Measurements from ENCODE around the gene RPP14. TPM values are rescaled to one million over a fixed set of nuclear protein-coding genes. Genes with fewer than 3 reads are reported as not detected.
"Not testable (repeated sequence)": the region's sequence is repeated elsewhere in the genome, so short reads cannot be mapped to it uniquely, and the experiment has no call there.

RPP14 gene
- total RNA-seq, 4 donors from 2014 or later: 9.1 to 16.0 (median 10.4) TPM

- H3K27me3 ChIP-seq: no peaks in the 10 kb centered on the region
- WGBS: 80% methylated on average over 5 of the region's 6 CpGs
- intact Hi-C loops (cut with DNase I): no loop called here
- no peak for TF ChIP-seq POLR2A (IDR thresholded peaks at IDR 0.05; ENCODE audit: low read depth)
- no peak for TF ChIP-seq CTCF (IDR thresholded peaks at IDR 0.05)
- no peak for TF ChIP-seq EP300 (IDR thresholded peaks at IDR 0.05)
- no peak for TF ChIP-seq POLR2AphosphoS5 (IDR thresholded peaks at IDR 0.05)
- no peaks in the 10 kb centered on the region for H3K9me3 ChIP-seq
- H3K36me3 ChIP-seq: peaks cover 12 to 44% (median 30%) of the 10 kb centered on the region in 4 donors
- no peak overlapping the region for H3K4me3 ChIP-seq
- H3K27ac ChIP-seq (replicated peaks in 1 of 4): no peak overlapping the region
- H3K4me1 ChIP-seq: no peaks in the 10 kb centered on the region
- DNase-seq (ENCODE audit: extremely low spot score): no peak
These were observed 45.3 kb upstream of the RPP14 start for GRCh38 chr3:58260733-58261132.

- H3K4me1 ChIP-seq: peaks cover 0 to 7% (median 2%) of the 10 kb centered on the region in 4 donors
- H3K9me3 ChIP-seq: no peaks in the 10 kb centered on the region
- intact Hi-C loops (cut with DNase I): no loop called here
- DNase-seq (ENCODE audit: extremely low spot score): no peak
- TF ChIP-seq POLR2AphosphoS5 (IDR thresholded peaks at IDR 0.05) (no peak), POLR2A (IDR thresholded peaks at IDR 0.05; ENCODE audit: low read depth) (no peak), CTCF (IDR thresholded peaks at IDR 0.05) (no peak), EP300 (IDR thresholded peaks at IDR 0.05) (no peak)
- peaks cover 12 to 36% (median 27%) of the 10 kb centered on the region in 4 donors for H3K36me3 ChIP-seq
- H3K4me3 ChIP-seq: no peak overlapping the region
- 87% methylated on average over 3 of the region's 3 CpGs for WGBS
- no peaks in the 10 kb centered on the region for H3K27me3 ChIP-seq
- no peak overlapping the region for H3K27ac ChIP-seq (replicated peaks in 1 of 4)
These were observed 43.9 kb upstream of the RPP14 start for GRCh38 chr3:58261954-58262666.

GRCh38 chr3:58266577-58266976 is 39.5 kb upstream of the RPP14 start:
- Histone ChIP-seq H3K27me3 (no peaks in the 10 kb centered on the region), H3K4me1 (peaks cover 0 to 7% (median 2%) of the 10 kb centered on the region in 4 donors), H3K4me3 (no peak overlapping the region), H3K36me3 (peaks cover 0 to 38% (median 28%) of the 10 kb centered on the region in 4 donors), H3K27ac (replicated peaks in 1 of 4) (no peak overlapping the region), H3K9me3 (no peaks in the 10 kb centered on the region)
- no peak for TF ChIP-seq CTCF (IDR thresholded peaks at IDR 0.05)
- TF ChIP-seq POLR2AphosphoS5 (IDR thresholded peaks at IDR 0.05): no peak
- TF ChIP-seq EP300 (IDR thresholded peaks at IDR 0.05): no peak
- no peak for TF ChIP-seq POLR2A (IDR thresholded peaks at IDR 0.05; ENCODE audit: low read depth)
- 73% methylated on average over 1 of the region's 1 CpG for WGBS
- intact Hi-C loops (cut with DNase I): no loop called here
- no peak for DNase-seq (ENCODE audit: extremely low spot score)

- DNase-seq (ENCODE audit: extremely low spot score); H3K27ac ChIP-seq (replicated peaks in 1 of 4); H3K27me3 ChIP-seq; H3K4me3 ChIP-seq; H3K9me3 ChIP-seq; intact Hi-C loops (cut with DNase I): not testable (repeated sequence)
- H3K36me3 ChIP-seq: peaks cover 0 to 38% (median 28%) of the 10 kb centered on the region in 4 donors
- peaks cover 0 to 11% (median 7%) of the 10 kb centered on the region in 4 donors for H3K4me1 ChIP-seq
- WGBS: 86% methylated on average over 1 of the region's 1 CpG
These were observed 38.5 kb upstream of the RPP14 start for GRCh38 chr3:58267543-58267942.

GRCh38 chr3:58269356-58269755 is 36.7 kb upstream of the RPP14 start:
- WGBS: 94% methylated on average over 2 of the region's 2 CpGs
- TF ChIP-seq CTCF (IDR thresholded peaks at IDR 0.05): no peak
- TF ChIP-seq EP300 (IDR thresholded peaks at IDR 0.05): no peak
- no peak for TF ChIP-seq POLR2AphosphoS5 (IDR thresholded peaks at IDR 0.05)
- no peak for TF ChIP-seq POLR2A (IDR thresholded peaks at IDR 0.05; ENCODE audit: low read depth)
- Histone ChIP-seq H3K4me3 (no peak overlapping the region), H3K36me3 (peaks cover 0 to 51% (median 32%) of the 10 kb centered on the region in 4 donors), H3K4me1 (peaks cover 0 to 11% (median 10%) of the 10 kb centered on the region in 4 donors), H3K9me3 (no peaks in the 10 kb centered on the region), H3K27ac (replicated peaks in 1 of 4) (no peak overlapping the region), H3K27me3 (no peaks in the 10 kb centered on the region)
- intact Hi-C loops (cut with DNase I): no loop called here
- no peak for DNase-seq (ENCODE audit: extremely low spot score)
